ENCODE measurements around the gene PRSS27. TPM values are rescaled to one million over a fixed set of nuclear protein-coding genes. Genes with fewer than 3 reads are reported as not detected.

The PRSS27 gene
- total RNA-seq, 2 donors from 2014 or later: 3.7 to 4.2 TPM

DNA sequence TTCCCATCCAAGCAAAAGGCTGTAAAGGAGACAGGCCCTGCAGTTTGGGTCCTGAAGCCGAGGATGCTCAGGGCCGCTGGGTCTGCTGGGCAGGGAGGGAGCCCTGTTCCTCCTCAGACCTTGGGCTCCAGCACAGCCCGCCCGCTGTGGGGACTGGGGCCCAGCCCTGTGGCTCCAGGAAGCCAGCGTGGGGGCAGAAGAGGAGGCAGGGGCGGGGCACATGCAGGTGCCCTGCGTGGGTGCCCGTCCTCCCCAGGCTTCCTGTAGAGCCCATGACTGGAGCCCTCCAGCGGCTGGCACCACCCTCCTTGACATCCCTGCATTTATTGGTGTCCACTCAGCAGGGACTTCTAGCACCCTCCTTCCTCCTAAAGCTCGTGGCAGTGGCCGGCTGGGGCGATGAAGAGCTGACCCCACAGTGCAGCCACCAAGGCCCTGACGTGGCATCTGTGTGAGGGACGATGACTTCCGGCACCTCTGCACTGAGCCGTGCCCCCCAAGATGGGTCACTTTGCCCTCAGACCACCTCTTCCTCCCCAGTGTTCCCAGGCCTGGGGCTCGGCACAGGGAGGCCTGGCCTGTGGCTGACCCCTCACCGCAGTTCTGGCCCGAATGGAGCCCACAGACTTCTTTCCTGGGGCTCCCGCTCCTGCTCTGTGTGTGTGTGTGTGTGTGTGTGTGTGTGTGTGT, 9.9 kb downstream of the PRSS27 start:
- no peaks in the 10 kb centered on the region for H3K9me3 ChIP-seq (ENCODE audit: control insufficient read depth, low read length)
- 89 to 90% methylated on average over 8 to 20 of the region's 20 CpGs for WGBS, 2 experiments (ENCODE audit: insufficient coverage in 1 of 2, insufficient read length in 1 of 2)
- no peaks in the 10 kb centered on the region for H3K9me3 Mint-ChIP-seq
- H3K4me1 Mint-ChIP-seq: no peaks in the 10 kb centered on the region
- no peak overlapping the region for H3K9ac ChIP-seq (ENCODE audit: extremely low read depth, low read length, poor library complexity, severe bottlenecking)
- peaks cover 12% of the 10 kb centered on the region for H3K36me3 ChIP-seq (ENCODE audit: control insufficient read depth, insufficient read depth, low read length)
- no peak overlapping the region for H3K4me3 ChIP-seq (ENCODE audit: low read length)
- peaks cover 14% of the 10 kb centered on the region for H3K36me3 Mint-ChIP-seq (ENCODE audit: low read depth)
- no peak for DNase-seq
- no peaks in the 10 kb centered on the region for H3K4me1 ChIP-seq (ENCODE audit: control insufficient read depth, insufficient read depth, low read length)
- no peak overlapping the region for H3K4me3 Mint-ChIP-seq
- peaks cover 3% of the 10 kb centered on the region for H3K27me3 Mint-ChIP-seq (ENCODE audit: insufficient read depth)
- TF ChIP-seq, protein P1, sequence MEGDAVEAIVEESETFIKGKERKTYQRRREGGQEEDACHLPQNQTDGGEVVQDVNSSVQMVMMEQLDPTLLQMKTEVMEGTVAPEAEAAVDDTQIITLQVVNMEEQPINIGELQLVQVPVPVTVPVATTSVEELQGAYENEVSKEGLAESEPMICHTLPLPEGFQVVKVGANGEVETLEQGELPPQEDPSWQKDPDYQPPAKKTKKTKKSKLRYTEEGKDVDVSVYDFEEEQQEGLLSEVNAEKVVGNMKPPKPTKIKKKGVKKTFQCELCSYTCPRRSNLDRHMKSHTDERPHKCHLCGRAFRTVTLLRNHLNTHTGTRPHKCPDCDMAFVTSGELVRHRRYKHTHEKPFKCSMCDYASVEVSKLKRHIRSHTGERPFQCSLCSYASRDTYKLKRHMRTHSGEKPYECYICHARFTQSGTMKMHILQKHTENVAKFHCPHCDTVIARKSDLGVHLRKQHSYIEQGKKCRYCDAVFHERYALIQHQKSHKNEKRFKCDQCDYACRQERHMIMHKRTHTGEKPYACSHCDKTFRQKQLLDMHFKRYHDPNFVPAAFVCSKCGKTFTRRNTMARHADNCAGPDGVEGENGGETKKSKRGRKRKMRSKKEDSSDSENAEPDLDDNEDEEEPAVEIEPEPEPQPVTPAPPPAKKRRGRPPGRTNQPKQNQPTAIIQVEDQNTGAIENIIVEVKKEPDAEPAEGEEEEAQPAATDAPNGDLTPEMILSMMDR (conservative IDR thresholded peaks at IDR 0.05): no peak
- no peak overlapping the region for H3K27ac ChIP-seq (ENCODE audit: low read depth, low read length)
- no peaks in the 10 kb centered on the region for H3K27me3 ChIP-seq (ENCODE audit: control insufficient read depth, insufficient read depth, low read length, poor library complexity, severe bottlenecking)
- no peak overlapping the region for H3K27ac Mint-ChIP-seq

DNA sequence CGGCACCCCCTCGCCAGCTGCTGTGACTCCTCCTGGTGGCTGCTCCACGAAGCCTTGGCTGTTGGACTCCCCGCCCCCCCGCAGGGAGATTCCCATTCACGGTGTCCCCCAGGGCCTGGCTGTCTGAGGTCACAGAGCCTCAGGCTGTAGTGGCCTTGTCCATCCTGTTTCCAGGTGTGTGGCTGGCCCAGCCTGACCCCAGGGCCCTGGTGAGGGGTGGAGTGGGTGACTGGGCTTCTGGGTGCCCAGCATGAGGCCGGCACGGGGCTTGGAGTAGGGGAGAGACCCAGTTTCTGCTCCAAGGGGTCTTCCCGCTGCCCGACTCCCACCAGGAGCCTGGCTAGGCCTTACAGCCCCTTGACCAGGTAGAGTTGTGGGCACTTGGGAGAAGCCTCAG, 10.4 kb downstream of the PRSS27 start:
- Mint-ChIP-seq H3K4me1 (no peaks in the 10 kb centered on the region), H3K27me3 (ENCODE audit: insufficient read depth) (peaks cover 2% of the 10 kb centered on the region), H3K9me3 (no peaks in the 10 kb centered on the region), H3K4me3 (no peak overlapping the region), H3K36me3 (ENCODE audit: low read depth) (peaks cover 14% of the 10 kb centered on the region), H3K27ac (no peak overlapping the region)
- 93 to 95% methylated on average over 4 to 10 of the region's 10 CpGs for WGBS, 2 experiments (ENCODE audit: insufficient coverage in 1 of 2, insufficient read length in 1 of 2)
- DNase-seq: no peak
- Histone ChIP-seq H3K9ac (ENCODE audit: extremely low read depth, low read length, poor library complexity, severe bottlenecking) (no peak overlapping the region), H3K4me1 (ENCODE audit: control insufficient read depth, insufficient read depth, low read length) (no peaks in the 10 kb centered on the region), H3K9me3 (ENCODE audit: control insufficient read depth, low read length) (no peaks in the 10 kb centered on the region), H3K27me3 (ENCODE audit: control insufficient read depth, insufficient read depth, low read length, poor library complexity, severe bottlenecking) (no peaks in the 10 kb centered on the region), H3K4me3 (ENCODE audit: low read length) (no peak overlapping the region), H3K27ac (ENCODE audit: low read depth, low read length) (no peak overlapping the region), H3K36me3 (ENCODE audit: control insufficient read depth, insufficient read depth, low read length) (peaks cover 15% of the 10 kb centered on the region)
- TF ChIP-seq, protein P1 (conservative IDR thresholded peaks at IDR 0.05): no peak

DNA sequence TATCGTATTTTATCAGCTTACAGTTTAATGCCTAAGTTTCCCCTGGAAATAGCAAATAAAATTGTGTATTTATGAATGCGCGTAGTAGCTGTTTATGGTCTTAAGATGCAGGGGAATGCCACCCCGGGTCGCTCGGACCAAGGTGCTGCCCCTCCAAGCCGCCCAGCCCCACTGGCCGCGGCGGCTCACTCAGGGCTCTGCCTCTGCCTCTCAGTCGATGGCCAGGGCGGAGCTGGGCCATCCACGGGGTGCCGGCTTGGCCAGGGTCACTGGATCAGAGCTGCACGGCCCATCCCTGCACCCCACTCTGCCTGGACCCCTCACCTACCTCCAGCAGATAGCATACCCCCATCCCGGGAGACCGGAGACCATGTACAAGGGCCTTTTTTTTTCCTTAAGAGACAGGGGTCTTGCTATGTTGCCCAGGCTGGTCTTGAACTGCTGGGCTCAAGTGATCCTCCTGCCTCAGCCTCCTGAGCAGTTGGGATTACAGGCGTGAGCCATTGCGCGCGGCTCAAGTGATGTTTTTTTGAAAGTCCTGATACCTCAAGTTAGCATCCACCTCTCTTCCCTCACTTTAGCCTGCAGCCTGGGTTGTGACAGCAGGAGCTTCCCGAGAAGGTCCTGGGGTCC, 11.0 kb downstream of the PRSS27 start:
- Mint-ChIP-seq H3K27ac (no peak overlapping the region), H3K27me3 (ENCODE audit: insufficient read depth) (no peaks in the 10 kb centered on the region), H3K4me1 (no peaks in the 10 kb centered on the region), H3K9me3 (no peaks in the 10 kb centered on the region), H3K4me3 (no peak overlapping the region), H3K36me3 (ENCODE audit: low read depth) (peaks cover 14% of the 10 kb centered on the region)
- TF ChIP-seq, protein P1 (conservative IDR thresholded peaks at IDR 0.05): no peak
- WGBS, 2 experiments (ENCODE audit: insufficient coverage in 1 of 2, insufficient read length in 1 of 2): 93 to 95% methylated on average over 13 to 22 of the region's 22 CpGs
- no peak overlapping the region for H3K9ac ChIP-seq (ENCODE audit: extremely low read depth, low read length, poor library complexity, severe bottlenecking)
- H3K36me3 ChIP-seq (ENCODE audit: control insufficient read depth, insufficient read depth, low read length): peaks cover 15% of the 10 kb centered on the region
- H3K27me3 ChIP-seq (ENCODE audit: control insufficient read depth, insufficient read depth, low read length, poor library complexity, severe bottlenecking): no peaks in the 10 kb centered on the region
- no peak for DNase-seq
- H3K4me3 ChIP-seq (ENCODE audit: low read length): no peak overlapping the region
- H3K9me3 ChIP-seq (ENCODE audit: control insufficient read depth, low read length): no peaks in the 10 kb centered on the region
- no peaks in the 10 kb centered on the region for H3K4me1 ChIP-seq (ENCODE audit: control insufficient read depth, insufficient read depth, low read length)
- H3K27ac ChIP-seq (ENCODE audit: low read depth, low read length): no peak overlapping the region

Data from endodermal cell (in vitro differentiated cells).